PC-3 (cell line): ENCODE data around the gene FUBP1. TPM values are rescaled to one million over a fixed set of nuclear protein-coding genes. Genes with fewer than 3 reads are reported as not detected.

Experiments used
- ATAC-seq: fragments of 200-7000 bp; cut with Tn5 transposase; 2 replicates; pipeline ENCODE4 v1.9.1; 2020; ENCODE audit warnings: mild to moderate bottlenecking, moderate library complexity
- BruUV-seq: library from RNA; stranded (reverse); fragments of 400-500 nt; replicated peaks from 2 replicates; lab custom pipeline; 2021; lab: Mats Ljungman, UMichigan
- CTCF ChIA-PET: fragments of 300-600 bp; sonication (Branson Sonifier 250); formaldehyde crosslinking; loops from one replicate; lab custom pipeline; 2022; ENCODE audit warnings: antibody characterized with exemption; lab: Charles Lee
- POLR2A ChIA-PET: fragments of 300-600 bp; sonication (Branson Sonifier 250); formaldehyde crosslinking; loops from one replicate; lab custom pipeline; 2022; ENCODE audit warnings: antibody characterized with exemption; ENCODE audit not compliant: unreplicated experiment; lab: Charles Lee
- DNase-seq: peaks from one replicate; pipeline ENCODE4 v3.0.0-alpha.2; 2015
- H2AFZ ChIP-seq: fragments of 300-600 bp; sonication (generic); 2 replicates; pipeline ENCODE4 v1.6.0; 2016; ENCODE audit warnings: antibody characterized with exemption, low read length
- H3F3A ChIP-seq: fragments of 300-600 bp; sonication (generic); one replicate; pipeline ENCODE4 v1.6.0; 2017; ENCODE audit warnings: antibody characterized with exemption, low read length, control low read depth, mild to moderate bottlenecking; ENCODE audit not compliant: unreplicated experiment
- H3K27ac ChIP-seq: fragments of 300-600 bp; sonication (generic); 2 replicates; pipeline ENCODE4 v1.5.1; 2016; ENCODE audit warnings: mild to moderate bottlenecking, low read length
- H3K27me3 ChIP-seq: fragments of 300-600 bp; sonication (generic); 2 replicates; pipeline ENCODE4 v1.6.1; 2016; ENCODE audit warnings: low read length, mixed read lengths
- H3K36me3 ChIP-seq: fragments of 300-600 bp; sonication (generic); 2 replicates; pipeline ENCODE4 v1.6.1; 2016; ENCODE audit warnings: low read depth, mixed run types, low read length, mixed read lengths
- H3K4me1 ChIP-seq: fragments of 300-600 bp; sonication (generic); 2 replicates; pipeline ENCODE4 v1.5.1; 2016; ENCODE audit warnings: low read length; ENCODE audit not compliant: insufficient read depth
- H3K4me2 ChIP-seq: fragments of 300-600 bp; sonication (generic); 2 replicates; pipeline ENCODE4 v1.6.0; 2016; ENCODE audit warnings: low read length
- H3K4me3 ChIP-seq: fragments of 300-600 bp; sonication (generic); 2 replicates; pipeline ENCODE4 v1.5.1; 2016; ENCODE audit warnings: mild to moderate bottlenecking, low read length, mixed read lengths
- H3K79me2 ChIP-seq: fragments of 300-600 bp; sonication (generic); 2 replicates; pipeline ENCODE4 v1.6.1; 2017; ENCODE audit warnings: low read length, mixed read lengths
- H3K9ac ChIP-seq: fragments of 300-600 bp; sonication (generic); 2 replicates; pipeline ENCODE4 v1.6.0; 2016; ENCODE audit warnings: mild to moderate bottlenecking, low read length
- H3K9me2 ChIP-seq: fragments of 300-600 bp; sonication (generic); replicated peaks from 2 replicates; pipeline ENCODE4 v1.6.1; 2016; ENCODE audit warnings: mixed run types, low read length, mixed read lengths
- H3K9me3 ChIP-seq: fragments of 300-600 bp; sonication (generic); 2 replicates; pipeline ENCODE4 v1.6.1; 2016; ENCODE audit warnings: low read length, mixed read lengths
- H4K20me1 ChIP-seq: fragments of 300-600 bp; sonication (generic); 2 replicates; pipeline ENCODE4 v1.6.1; 2016; ENCODE audit warnings: low read length, mixed read lengths
- EZH2 ChIP-seq: fragments of 300-600 bp; sonication (generic); IDR thresholded peaks from one replicate; pipeline ENCODE4 v1.6.1; 2017; ENCODE audit warnings: antibody characterized with exemption, mild to moderate bottlenecking, low read length; ENCODE audit not compliant: unreplicated experiment
- EZH2phosphoT487 ChIP-seq: fragments of 300-600 bp; sonication (generic); IDR thresholded peaks from 2 replicates; pipeline ENCODE4 v1.6.1; 2018; ENCODE audit warnings: mild to moderate bottlenecking, antibody characterized with exemption, low read length, borderline replicate concordance
- intact Hi-C: fragments of 100-400 bp; cut with micrococcal nuclease; formaldehyde crosslinking; loops from 2 replicates; pipeline ENCODE4 v1.9.0; 2023
- total RNA-seq: library from RNA; depleted of rRNA; stranded (reverse); fragments of >200 nt; gene quantifications from 2 replicates; pipeline ENCODE4 v1.2.3, GENCODE V29; 2014
- TF ChIP-seq, protein P1 (sequence below): fragments of 300-600 bp; sonication (generic); conservative IDR thresholded peaks from 2 replicates; pipeline ENCODE4 v1.5.1; 2017; ENCODE audit warnings: antibody characterized with exemption, low read depth, mild to moderate bottlenecking, low read length

Gene FUBP1
- total RNA-seq, 1 experiment from 2014 or later: 81.5 TPM

DNA sequence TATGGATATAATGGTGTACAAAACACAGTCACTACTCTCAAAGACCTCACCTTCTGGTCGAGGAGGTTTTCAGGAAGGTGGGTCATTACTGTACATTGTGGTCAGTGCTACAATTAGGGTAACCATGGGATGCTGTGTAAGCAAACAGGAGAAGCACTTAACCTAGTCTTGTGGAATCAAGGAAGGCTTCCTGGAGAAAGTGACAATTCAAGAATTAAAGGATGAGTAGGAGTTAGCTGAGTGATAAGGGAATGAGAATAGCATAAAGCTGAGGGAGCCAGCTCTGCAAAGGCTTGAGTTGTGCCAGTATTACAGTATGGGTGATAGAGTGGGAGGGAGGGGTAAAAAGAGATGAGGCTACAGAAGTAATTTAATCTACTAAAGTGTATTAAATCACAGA lies 73.3 kb downstream of the FUBP1 start:
- TF ChIP-seq, protein P1, sequence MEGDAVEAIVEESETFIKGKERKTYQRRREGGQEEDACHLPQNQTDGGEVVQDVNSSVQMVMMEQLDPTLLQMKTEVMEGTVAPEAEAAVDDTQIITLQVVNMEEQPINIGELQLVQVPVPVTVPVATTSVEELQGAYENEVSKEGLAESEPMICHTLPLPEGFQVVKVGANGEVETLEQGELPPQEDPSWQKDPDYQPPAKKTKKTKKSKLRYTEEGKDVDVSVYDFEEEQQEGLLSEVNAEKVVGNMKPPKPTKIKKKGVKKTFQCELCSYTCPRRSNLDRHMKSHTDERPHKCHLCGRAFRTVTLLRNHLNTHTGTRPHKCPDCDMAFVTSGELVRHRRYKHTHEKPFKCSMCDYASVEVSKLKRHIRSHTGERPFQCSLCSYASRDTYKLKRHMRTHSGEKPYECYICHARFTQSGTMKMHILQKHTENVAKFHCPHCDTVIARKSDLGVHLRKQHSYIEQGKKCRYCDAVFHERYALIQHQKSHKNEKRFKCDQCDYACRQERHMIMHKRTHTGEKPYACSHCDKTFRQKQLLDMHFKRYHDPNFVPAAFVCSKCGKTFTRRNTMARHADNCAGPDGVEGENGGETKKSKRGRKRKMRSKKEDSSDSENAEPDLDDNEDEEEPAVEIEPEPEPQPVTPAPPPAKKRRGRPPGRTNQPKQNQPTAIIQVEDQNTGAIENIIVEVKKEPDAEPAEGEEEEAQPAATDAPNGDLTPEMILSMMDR: no peak
- no peak for TF ChIP-seq EZH2
- Histone ChIP-seq H3K4me2 (no peak overlapping the region), H2AFZ (no peak overlapping the region), H3K27me3 (no peaks in the 10 kb centered on the region), H3K36me3 (no peaks in the 10 kb centered on the region), H3K79me2 (no peaks in the 10 kb centered on the region), H3K4me3 (no peak overlapping the region), H3K9me2 (no peaks in the 10 kb centered on the region), H3K9ac (no peak overlapping the region), H3K9me3 (no peaks in the 10 kb centered on the region), H3F3A (no peaks in the 10 kb centered on the region), H3K4me1 (peaks cover under 1% of the 10 kb centered on the region; the same call in 1 of the 2 replicates), H3K27ac (no peak overlapping the region), H4K20me1 (no peaks in the 10 kb centered on the region)
- DNase-seq: no peak
- intact Hi-C loops: no loop called here
- ATAC-seq: no peak
- ChIA-PET POLR2A (no interaction called here), CTCF (no interaction called here)
- no TSS peak for BruUV-seq

DNA sequence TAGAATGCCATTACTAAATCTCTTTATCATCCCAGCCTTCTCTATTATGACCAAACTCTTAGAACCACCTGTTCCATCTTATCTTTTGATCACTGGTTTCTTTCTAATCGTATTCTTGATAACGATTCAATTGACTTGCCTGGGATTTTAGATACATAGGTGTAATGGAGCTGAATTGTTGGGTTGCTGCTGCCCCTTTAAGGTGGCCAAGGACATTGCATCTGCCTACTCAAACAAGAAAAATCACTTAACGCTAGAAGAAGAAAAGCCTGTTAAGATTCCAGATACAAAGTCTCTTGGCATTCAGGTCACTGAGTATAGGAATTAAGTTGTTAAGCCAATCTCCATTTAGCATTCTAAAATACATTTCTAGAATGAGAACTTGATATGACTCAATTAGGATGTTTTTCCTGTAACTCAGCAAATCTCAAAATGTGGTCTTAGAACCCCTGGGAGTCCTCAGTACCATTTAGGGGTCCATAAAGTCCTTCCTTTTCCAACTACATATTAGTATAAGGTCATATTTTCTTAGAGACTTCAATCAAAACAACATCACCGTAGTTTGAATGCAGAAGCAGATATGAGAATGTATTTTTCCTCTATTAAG lies 78.1 kb downstream of the FUBP1 start:
- peak; percentile 85 for ATAC-seq
- Histone ChIP-seq H3K4me2 (no peak overlapping the region), H3K9ac (no peak overlapping the region), H3K4me3 (no peak overlapping the region), H3K9me2 (no peaks in the 10 kb centered on the region), H3K79me2 (no peaks in the 10 kb centered on the region), H4K20me1 (no peaks in the 10 kb centered on the region), H3K27ac (no peak overlapping the region), H3F3A (no peaks in the 10 kb centered on the region), H3K9me3 (no peaks in the 10 kb centered on the region), H3K36me3 (no peaks in the 10 kb centered on the region), H3K4me1 (peaks cover 10% of the 10 kb centered on the region), H2AFZ (no peak overlapping the region), H3K27me3 (no peaks in the 10 kb centered on the region)
- CTCF ChIA-PET: no interaction called here
- intact Hi-C loops: loop anchor here (1.0 to 5.0 kb wide), 5 partner anchors 27 to 752 kb away; partner anchors contain the start of gene USP33
- POLR2A ChIA-PET: no interaction called here
- no peak for TF ChIP-seq EZH2
- TF ChIP-seq, protein P1: peak; percentile 93
- no TSS peak for BruUV-seq
- peak; percentile 69 for DNase-seq

DNA sequence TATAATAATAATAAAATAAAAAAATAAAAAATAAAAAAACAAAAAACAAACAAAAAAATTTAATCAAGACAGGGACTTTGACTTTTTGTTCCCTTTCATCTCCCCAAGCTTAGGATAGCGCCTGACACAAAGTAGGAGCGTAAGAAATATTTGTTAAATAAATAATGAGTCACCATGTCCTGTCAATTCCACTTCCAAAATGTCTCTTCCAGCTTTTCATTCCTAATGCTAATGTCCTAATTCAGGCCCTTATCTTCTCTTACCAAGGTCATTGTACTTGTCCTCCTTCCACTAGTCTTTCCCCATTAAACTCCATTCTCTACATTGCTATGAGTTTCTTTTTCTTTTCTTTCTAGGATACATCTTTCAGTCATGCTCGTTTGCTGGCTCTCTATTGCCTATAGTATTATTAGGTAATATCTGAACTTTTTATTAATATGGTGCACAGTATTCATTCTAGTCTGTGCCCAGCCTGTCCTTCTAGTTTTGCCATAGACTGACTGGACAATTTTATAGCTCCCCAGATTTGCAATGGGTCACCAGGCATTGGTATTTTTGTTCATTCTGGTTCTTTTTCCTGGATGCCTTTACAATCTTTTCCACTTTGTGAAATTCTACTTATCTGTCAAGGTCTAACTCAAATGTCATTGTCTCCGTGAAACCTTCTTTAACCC lies 79.1 kb downstream of the FUBP1 start:
- POLR2A ChIA-PET: interaction anchor here (0.6 kb wide), 1 partner anchor 12 kb away, joined by 3 read pairs; no protein-coding TSS in a partner anchor
- intact Hi-C loops: loop anchor here (1.0 to 5.0 kb wide), 5 partner anchors 26 to 751 kb away; partner anchors contain the start of gene USP33
- Histone ChIP-seq H3K36me3 (no peaks in the 10 kb centered on the region), H3K79me2 (no peaks in the 10 kb centered on the region), H3K27me3 (no peaks in the 10 kb centered on the region), H3K9ac (no peak overlapping the region), H3K4me1 (peaks cover 10% of the 10 kb centered on the region), H3F3A (no peaks in the 10 kb centered on the region), H3K9me2 (no peaks in the 10 kb centered on the region), H2AFZ (no peak overlapping the region), H3K27ac (no peak overlapping the region), H3K9me3 (no peaks in the 10 kb centered on the region), H3K4me2 (peak overlapping the region; percentile 27), H3K4me3 (no peak overlapping the region), H4K20me1 (no peaks in the 10 kb centered on the region)
- TF ChIP-seq EZH2 (no peak), EZH2phosphoT487 (no peak)
- TF ChIP-seq, protein P1: no peak
- DNase-seq (peak; percentile 65), ATAC-seq (peak; percentile 87)
- CTCF ChIA-PET: interaction anchor here (0.5 to 0.6 kb wide), 3 partner anchors 28 to 144 kb away, joined by 3 read pairs; no protein-coding TSS in a partner anchor
- no TSS peak for BruUV-seq
